ENCODE data around the gene TAS2R5. TPM values are rescaled to one million over a fixed set of nuclear protein-coding genes. Genes with fewer than 3 reads are reported as not detected.
"Not testable (repeated sequence)": the region's sequence is repeated elsewhere in the genome, so short reads cannot be mapped to it uniquely, and the experiment has no call there.

TAS2R5 gene, protein sequence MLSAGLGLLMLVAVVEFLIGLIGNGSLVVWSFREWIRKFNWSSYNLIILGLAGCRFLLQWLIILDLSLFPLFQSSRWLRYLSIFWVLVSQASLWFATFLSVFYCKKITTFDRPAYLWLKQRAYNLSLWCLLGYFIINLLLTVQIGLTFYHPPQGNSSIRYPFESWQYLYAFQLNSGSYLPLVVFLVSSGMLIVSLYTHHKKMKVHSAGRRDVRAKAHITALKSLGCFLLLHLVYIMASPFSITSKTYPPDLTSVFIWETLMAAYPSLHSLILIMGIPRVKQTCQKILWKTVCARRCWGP
- total RNA-seq (1.1 TPM), polyA plus RNA-seq (ENCODE audit: insufficient read depth in 1 of 8, insufficient read length in 8 of 8, low replicate concordance in 1 of 8) (1 to 10 TPM in 5 of 8 donors, under 1 TPM in 3; 0.61 to 2.5 (median 1.4) TPM)
- long read RNA-seq, donor 1, result 0 reads
- long read RNA-seq, donor 2, result 0 reads
- long read RNA-seq, donor 3, partial matches to known transcripts, result 0 of 2 reads
- long read RNA-seq, donor 3, other reads (novel, unspliced or antisense), result 0 of 2 reads
- long read RNA-seq, donor 4, result 0 reads
- long read RNA-seq, donor 5, partial matches to known transcripts, result 0 of 2 reads
- long read RNA-seq, donor 5, other reads (novel, unspliced or antisense), result 0 of 2 reads
- long read RNA-seq, donor 6, result 0 reads
- long read RNA-seq, donor 7, result 0 reads
- long read RNA-seq, donor 8, result 0 reads
- long read RNA-seq, donor 9, result 0 reads
- long read RNA-seq, donor 10, partial matches to known transcripts, result 0 of 1 reads
- long read RNA-seq, donor 10, other reads (novel, unspliced or antisense), result 0 of 1 reads
- long read RNA-seq, donor 11, partial matches to known transcripts, result 0 of 1 reads
- long read RNA-seq, donor 11, other reads (novel, unspliced or antisense), result 0 of 1 reads

DNA sequence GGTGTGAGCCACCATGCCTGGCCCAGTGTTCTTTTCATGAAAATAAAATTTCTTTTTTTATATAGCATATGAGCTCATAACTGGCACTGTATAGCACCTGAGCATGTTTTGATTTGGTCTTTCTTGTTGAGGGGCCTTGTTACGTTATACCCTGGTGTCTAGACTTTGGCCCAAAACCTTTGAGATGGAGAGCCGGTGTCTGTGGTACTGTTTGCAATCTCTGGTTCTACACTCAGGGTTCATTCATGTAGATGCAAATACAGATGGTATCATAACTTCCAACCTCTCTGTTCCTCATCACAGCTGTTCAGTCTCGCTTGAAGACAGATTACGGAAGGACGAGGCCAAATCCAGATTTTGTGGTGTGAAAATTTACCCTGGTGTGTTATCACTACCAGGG, at the start of gene TAS2R5:
Gene TAS2R5 (plus strand): TSS at position 301 of the 400 bp plus-strand sequence. CDS start 145 bp downstream, outside the sequence.
- Histone ChIP-seq H3K4me1 (ENCODE audit: control insufficient read depth, insufficient read depth, low read length) (no peaks in the 10 kb centered on the region), H3K9me3 (replicated peaks; ENCODE audit: control insufficient read depth, low read depth, low read length) (no peaks in the 10 kb centered on the region), H3K4me3 (ENCODE audit: low read length) (no peak within 1 kb of the TSS), H3K27me3 (ENCODE audit: control insufficient read depth, insufficient read depth, low read length) (no peaks in the 10 kb centered on the region), H3K27ac (ENCODE audit: low read length) (no peak within 1 kb of the TSS), H3K36me3 (ENCODE audit: control insufficient read depth, insufficient read depth, low read length) (peaks cover 9% of the 10 kb centered on the region)
- DNase-seq, result no peak
- 100% methylated on average over 1 of the region's 5 CpGs for WGBS (ENCODE audit: insufficient coverage)

DNA sequence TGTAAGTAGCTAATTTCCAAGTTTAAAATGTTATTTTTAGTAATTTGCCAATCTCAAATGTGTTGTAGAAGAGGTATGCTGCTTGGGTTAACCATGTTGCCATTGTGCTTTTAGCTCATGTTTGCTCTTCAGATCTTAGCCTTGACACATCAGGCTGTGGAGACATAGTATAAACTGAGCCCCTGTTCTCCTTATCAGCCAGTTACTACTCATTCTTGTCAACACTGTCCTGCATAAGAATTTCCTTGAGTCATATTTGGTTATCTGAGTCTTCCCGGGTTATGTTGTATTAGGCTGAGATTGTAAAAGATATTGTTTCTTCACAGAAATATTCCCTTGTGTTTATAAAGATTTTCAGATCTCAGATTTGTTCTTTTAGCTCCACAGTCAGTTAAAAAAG, 47.8 kb upstream of the TAS2R5 start:
- no peaks in the 10 kb centered on the region for H3K27me3 ChIP-seq (ENCODE audit: control insufficient read depth, insufficient read depth, low read length)
- no peaks in the 10 kb centered on the region for H3K9me3 ChIP-seq (replicated peaks; ENCODE audit: control insufficient read depth, low read depth, low read length)
- peaks cover 29% of the 10 kb centered on the region for H3K36me3 ChIP-seq (ENCODE audit: control insufficient read depth, insufficient read depth, low read length)
- no peak overlapping the region for H3K27ac ChIP-seq (ENCODE audit: low read length)
- no CpG with 5 or more reads among the region's 1 CpG for WGBS (ENCODE audit: insufficient coverage)
- H3K4me1 ChIP-seq (ENCODE audit: control insufficient read depth, insufficient read depth, low read length), result peaks cover 2% of the 10 kb centered on the region
- H3K4me3 ChIP-seq (ENCODE audit: low read length), result no peak overlapping the region
- no peak for DNase-seq

DNA sequence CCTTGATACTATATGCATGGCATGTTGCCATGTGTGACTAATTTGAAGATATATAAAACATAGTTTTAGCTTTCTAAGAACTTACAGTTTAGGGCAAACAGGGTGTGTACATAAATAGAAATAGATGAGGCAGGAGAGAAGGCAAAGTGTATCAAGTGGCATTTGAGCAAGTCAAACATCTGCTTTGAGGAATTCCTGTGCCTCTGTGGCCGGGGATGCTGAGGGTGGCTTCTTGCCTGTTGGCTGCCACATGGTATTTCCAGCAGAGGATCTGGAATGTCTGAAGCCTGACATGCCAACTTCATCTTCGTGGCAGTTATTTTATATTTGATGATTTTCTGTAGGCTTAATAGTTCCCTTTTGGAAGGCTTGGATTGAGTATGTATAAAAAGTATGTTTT, 45.9 kb upstream of the TAS2R5 start:
- no peaks in the 10 kb centered on the region for H3K9me3 ChIP-seq (replicated peaks; ENCODE audit: control insufficient read depth, low read depth, low read length)
- no peaks in the 10 kb centered on the region for H3K27me3 ChIP-seq (ENCODE audit: control insufficient read depth, insufficient read depth, low read length)
- DNase-seq, result no peak
- WGBS (ENCODE audit: insufficient coverage), result 89% methylated on average over 1 of the region's 2 CpGs
- no peak overlapping the region for H3K27ac ChIP-seq (ENCODE audit: low read length)
- no peak overlapping the region for H3K4me3 ChIP-seq (ENCODE audit: low read length)
- H3K4me1 ChIP-seq (ENCODE audit: control insufficient read depth, insufficient read depth, low read length), result no peaks in the 10 kb centered on the region
- peaks cover 35% of the 10 kb centered on the region for H3K36me3 ChIP-seq (ENCODE audit: control insufficient read depth, insufficient read depth, low read length)

DNA sequence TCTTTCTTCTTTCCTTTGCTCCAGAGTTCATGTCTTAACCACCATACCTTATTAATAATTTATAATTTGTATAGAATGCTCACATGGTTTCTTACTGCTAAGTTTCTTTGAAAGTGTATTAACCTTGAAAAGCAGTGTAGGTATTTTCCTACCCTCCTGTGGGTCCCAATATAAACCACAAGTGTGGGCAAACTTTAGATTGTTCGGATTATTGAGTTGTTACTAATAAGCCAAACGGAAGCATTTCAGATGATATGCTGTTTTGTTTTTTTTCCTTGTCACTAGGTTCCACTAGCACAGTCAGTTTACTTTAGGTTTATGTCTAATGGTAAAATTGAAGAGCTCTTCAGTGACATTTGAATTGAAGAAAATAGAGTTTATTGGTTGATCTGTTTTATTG, 41.6 kb upstream of the TAS2R5 start:
- WGBS (ENCODE audit: insufficient coverage), result no CpG with 5 or more reads among the region's 2 CpGs
- Histone ChIP-seq H3K4me3 (ENCODE audit: low read length) (no peak overlapping the region), H3K27ac (ENCODE audit: low read length) (no peak overlapping the region), H3K4me1 (ENCODE audit: control insufficient read depth, insufficient read depth, low read length) (no peaks in the 10 kb centered on the region), H3K9me3 (replicated peaks; ENCODE audit: control insufficient read depth, low read depth, low read length) (peaks cover 22% of the 10 kb centered on the region), H3K27me3 (ENCODE audit: control insufficient read depth, insufficient read depth, low read length) (no peaks in the 10 kb centered on the region), H3K36me3 (ENCODE audit: control insufficient read depth, insufficient read depth, low read length) (peaks cover 61% of the 10 kb centered on the region)
- DNase-seq, result no peak

DNA sequence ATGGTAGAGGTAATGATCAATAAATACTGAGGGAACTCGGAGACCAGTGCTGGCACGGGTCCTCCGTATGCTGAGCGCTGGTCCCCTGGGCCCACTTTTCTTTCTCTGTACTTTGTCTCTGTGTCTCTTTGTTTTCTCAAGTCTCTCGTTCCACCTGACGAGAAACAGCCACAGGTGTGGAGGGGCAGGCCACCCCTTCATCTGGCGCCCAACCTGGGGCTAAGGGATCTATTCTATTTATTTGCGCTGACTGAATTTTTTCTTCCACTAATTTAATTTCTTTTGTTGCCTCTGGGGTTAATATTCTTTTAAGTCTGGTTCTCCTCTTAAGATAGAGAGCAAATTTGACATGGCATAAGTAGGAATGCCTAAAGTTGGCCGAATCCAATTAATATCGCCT, 38.1 kb upstream of the TAS2R5 start:
- Histone ChIP-seq H3K9me3 (replicated peaks; ENCODE audit: control insufficient read depth, low read depth, low read length) (peaks cover 22% of the 10 kb centered on the region), H3K36me3 (ENCODE audit: control insufficient read depth, insufficient read depth, low read length) (peaks cover 60% of the 10 kb centered on the region)
- DNase-seq; H3K27me3 ChIP-seq (ENCODE audit: control insufficient read depth, insufficient read depth, low read length); H3K4me3 ChIP-seq (ENCODE audit: low read length); H3K4me1 ChIP-seq (ENCODE audit: control insufficient read depth, insufficient read depth, low read length); H3K27ac ChIP-seq (ENCODE audit: low read length): not testable (repeated sequence)
- WGBS (ENCODE audit: insufficient coverage), result 98% methylated on average over 6 of the region's 10 CpGs

DNA sequence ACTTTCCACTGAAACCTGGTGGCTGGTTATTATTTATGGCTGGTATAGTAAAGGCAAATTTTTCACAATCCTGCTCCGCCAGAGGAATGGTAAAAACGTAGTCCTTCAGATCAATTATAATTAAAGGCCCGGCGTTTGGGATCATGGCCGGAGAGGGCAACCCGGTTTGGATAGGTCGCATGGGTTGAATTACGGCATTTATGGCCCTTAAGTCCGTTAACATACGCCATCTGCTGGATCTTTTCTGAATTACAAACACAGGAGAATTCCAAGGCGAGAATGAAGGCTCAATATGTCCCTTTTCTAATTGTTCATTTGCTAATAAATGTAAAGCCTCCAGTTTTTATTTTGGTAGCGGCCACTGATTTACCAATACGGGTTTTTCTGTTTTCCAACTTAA, 37.4 kb upstream of the TAS2R5 start:
- Histone ChIP-seq H3K36me3 (ENCODE audit: control insufficient read depth, insufficient read depth, low read length) (peaks cover 64% of the 10 kb centered on the region), H3K27ac (ENCODE audit: low read length) (no peak overlapping the region), H3K9me3 (replicated peaks; ENCODE audit: control insufficient read depth, low read depth, low read length) (peaks cover 22% of the 10 kb centered on the region), H3K27me3 (ENCODE audit: control insufficient read depth, insufficient read depth, low read length) (no peaks in the 10 kb centered on the region), H3K4me1 (ENCODE audit: control insufficient read depth, insufficient read depth, low read length) (no peaks in the 10 kb centered on the region), H3K4me3 (ENCODE audit: low read length) (no peak overlapping the region)
- DNase-seq, result no peak
- 96% methylated on average over 9 of the region's 13 CpGs for WGBS (ENCODE audit: insufficient coverage)

DNA sequence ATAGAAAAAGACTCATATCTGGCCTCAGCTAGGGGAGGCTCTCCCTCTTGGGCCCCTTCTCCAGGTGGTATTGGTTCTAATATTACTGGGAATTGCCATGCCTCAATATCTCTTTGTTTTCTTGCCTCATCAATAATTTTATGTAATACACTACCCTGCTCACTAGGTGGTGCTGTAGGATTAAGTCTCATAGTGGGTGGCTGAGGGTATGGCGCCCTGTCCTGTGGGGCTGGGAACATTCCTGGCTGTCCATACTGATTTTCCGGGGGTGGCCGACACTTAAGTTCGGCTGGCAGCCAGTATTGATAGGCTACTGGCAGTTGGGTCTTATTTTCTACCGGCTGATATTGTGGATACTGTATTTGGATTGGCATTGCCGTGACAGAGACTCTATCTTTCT, 35.1 kb upstream of the TAS2R5 start:
- DNase-seq, result no peak
- H3K27me3 ChIP-seq (ENCODE audit: control insufficient read depth, insufficient read depth, low read length), result no peaks in the 10 kb centered on the region
- no peak overlapping the region for H3K4me3 ChIP-seq (ENCODE audit: low read length)
- H3K4me1 ChIP-seq (ENCODE audit: control insufficient read depth, insufficient read depth, low read length), result no peaks in the 10 kb centered on the region
- H3K27ac ChIP-seq (ENCODE audit: low read length), result no peak overlapping the region
- H3K36me3 ChIP-seq (ENCODE audit: control insufficient read depth, insufficient read depth, low read length), result peaks cover 60% of the 10 kb centered on the region
- H3K9me3 ChIP-seq (replicated peaks; ENCODE audit: control insufficient read depth, low read depth, low read length), result peaks cover 22% of the 10 kb centered on the region
- WGBS (ENCODE audit: insufficient coverage), result 92% methylated on average over 4 of the region's 6 CpGs

DNA sequence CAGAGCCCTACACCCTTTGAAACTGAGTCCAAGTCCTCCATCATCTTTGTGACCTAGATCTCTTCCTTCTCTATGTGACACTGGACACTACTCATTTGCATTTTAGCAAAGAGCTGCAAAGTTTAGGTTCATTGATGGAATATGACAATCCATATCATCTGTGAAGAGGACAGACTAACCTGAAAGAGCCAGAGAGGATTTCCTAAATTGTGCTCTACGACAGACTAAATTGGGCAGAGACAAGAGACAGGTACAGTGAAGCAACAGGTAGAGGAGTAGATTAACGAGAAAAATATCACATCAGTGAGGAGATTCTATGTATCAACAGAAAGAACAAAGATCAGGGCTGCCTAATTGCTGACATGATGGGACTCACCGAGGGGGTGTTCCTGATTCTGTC, 26.2 kb upstream of the TAS2R5 start, which contains the start of gene TAS2R3:
Gene TAS2R3 (plus strand): TSS at position 301 of the 400 bp plus-strand sequence. CDS start 62 bp downstream, at position 363.
- DNase-seq, result no peak
- 100% methylated on average over 3 of the region's 3 CpGs for WGBS (ENCODE audit: insufficient coverage)
- H3K36me3 ChIP-seq (ENCODE audit: control insufficient read depth, insufficient read depth, low read length), result peaks cover 31% of the 10 kb centered on the region

DNA sequence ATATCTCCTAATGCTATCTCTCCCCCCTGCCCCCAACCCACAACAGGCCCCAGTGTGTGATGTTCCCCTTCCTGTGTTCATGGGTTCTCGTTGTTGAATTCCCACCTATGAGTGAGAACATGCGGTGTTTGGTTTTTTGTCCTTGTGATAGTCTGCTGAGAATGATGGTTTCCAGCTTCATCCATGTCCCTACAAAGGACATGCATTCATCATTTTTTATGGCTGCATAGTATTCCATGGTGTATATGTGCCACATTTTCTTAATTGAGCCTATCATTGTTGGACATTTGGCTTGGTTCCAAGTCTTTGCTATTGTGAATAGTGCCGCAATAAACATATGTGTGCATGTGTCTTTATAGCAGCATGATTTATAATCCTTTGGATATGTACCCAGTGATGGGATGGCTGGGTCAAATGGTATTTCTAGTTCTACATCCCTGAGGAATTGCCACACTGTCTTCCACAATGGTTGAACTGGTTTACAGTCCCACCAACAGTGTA, 19.9 kb upstream of the TAS2R5 start:
- H3K36me3 ChIP-seq (ENCODE audit: control insufficient read depth, insufficient read depth, low read length); H3K4me3 ChIP-seq (ENCODE audit: low read length); H3K27me3 ChIP-seq (ENCODE audit: control insufficient read depth, insufficient read depth, low read length); H3K9me3 ChIP-seq (replicated peaks; ENCODE audit: control insufficient read depth, low read depth, low read length); DNase-seq; H3K4me1 ChIP-seq (ENCODE audit: control insufficient read depth, insufficient read depth, low read length); H3K27ac ChIP-seq (ENCODE audit: low read length): not testable (repeated sequence)
- no CpG with 5 or more reads among the region's 3 CpGs for WGBS (ENCODE audit: insufficient coverage)

More for the DNA sequence above, 26.2 kb upstream of the TAS2R5 start, which contains the start of gene TAS2R3:
- Histone ChIP-seq H3K4me3 (ENCODE audit: low read length) (no peak within 1 kb of the TSS), H3K4me1 (ENCODE audit: control insufficient read depth, insufficient read depth, low read length) (no peaks in the 10 kb centered on the region), H3K27me3 (ENCODE audit: control insufficient read depth, insufficient read depth, low read length) (no peaks in the 10 kb centered on the region), H3K9me3 (replicated peaks; ENCODE audit: control insufficient read depth, low read depth, low read length) (no peaks in the 10 kb centered on the region), H3K27ac (ENCODE audit: low read length) (no peak within 1 kb of the TSS)

DNA sequence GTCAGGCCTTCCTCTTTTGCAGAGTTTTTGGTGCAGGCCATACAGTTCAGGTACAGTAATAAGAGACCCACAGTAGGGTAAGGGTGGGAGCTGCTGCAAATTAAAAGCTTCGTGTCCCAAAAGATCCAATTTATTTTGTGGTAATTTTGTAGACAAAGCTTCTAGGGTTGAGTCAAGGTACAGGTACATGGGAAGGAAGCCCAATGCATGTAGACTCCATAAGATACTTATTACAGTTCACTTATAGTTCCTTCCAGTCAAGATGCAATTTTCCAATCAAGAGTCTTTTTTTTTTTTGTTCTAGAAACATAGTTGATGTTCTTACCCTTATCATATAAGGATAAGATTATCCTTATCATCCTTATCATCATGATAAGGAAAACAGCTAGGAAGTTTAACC, 13.6 kb upstream of the TAS2R5 start, which contains the start of gene TAS2R4:
Gene TAS2R4 (plus strand): TSS at position 301 of the 400 bp plus-strand sequence. CDS start 1,815 bp downstream, outside the sequence.
- H3K9me3 ChIP-seq (replicated peaks; ENCODE audit: control insufficient read depth, low read depth, low read length), result no peaks in the 10 kb centered on the region
- WGBS (ENCODE audit: insufficient coverage), result no CpG with 5 or more reads among the region's 1 CpG

More for the DNA sequence above, 13.6 kb upstream of the TAS2R5 start, which contains the start of gene TAS2R4:
- H3K27me3 ChIP-seq (ENCODE audit: control insufficient read depth, insufficient read depth, low read length), result no peaks in the 10 kb centered on the region
- H3K4me3 ChIP-seq (ENCODE audit: low read length), result no peak within 1 kb of the TSS
- no peak for DNase-seq
- H3K27ac ChIP-seq (ENCODE audit: low read length), result no peak within 1 kb of the TSS
- no peaks in the 10 kb centered on the region for H3K4me1 ChIP-seq (ENCODE audit: control insufficient read depth, insufficient read depth, low read length)
- H3K36me3 ChIP-seq (ENCODE audit: control insufficient read depth, insufficient read depth, low read length), result peaks cover 10% of the 10 kb centered on the region

Data from muscle of leg (tissue), 16 donors.